SU-DHL-6 (cell line): Measurements from ENCODE around the gene EFEMP1.

ENCODE experiments used
- H2AFZ ChIP-seq: fragments of 200-600 bp; sonication (generic); 2 replicates; pipeline ENCODE4 v1.6.1; 2014; ENCODE audit warnings: low read depth, mild to moderate bottlenecking, moderate library complexity, mixed read lengths, antibody characterized with exemption, low read length; ENCODE audit not compliant: severe bottlenecking
- H3F3A ChIP-seq: fragments of 200-600 bp; shearing (Covaris generic); 2 replicates; pipeline ENCODE4 v1.6.0; 2016; ENCODE audit warnings: antibody characterized with exemption, mild to moderate bottlenecking; ENCODE audit not compliant: insufficient read depth
- H3K27ac ChIP-seq: fragments of 200-600 bp; sonication (generic); 2 replicates; pipeline ENCODE4 v1.5.1; 2016; ENCODE audit warnings: low read depth, mild to moderate bottlenecking, low read length, moderate library complexity, mixed read lengths
- H3K27me3 ChIP-seq: fragments of 200-600 bp; sonication (generic), shearing (Covaris generic); 2 replicates; pipeline ENCODE4 v1.6.0; 2014; ENCODE audit warnings: mild to moderate bottlenecking, low read length
- H3K36me3 ChIP-seq: fragments of 200-600 bp; sonication (generic); 2 replicates; pipeline ENCODE4 v1.6.1; 2014; ENCODE audit warnings: mild to moderate bottlenecking, low read length, mixed read lengths
- H3K4me2 ChIP-seq: fragments of 300-600, 200-600 bp; shearing (Covaris generic), sonication (generic); 2 replicates; pipeline ENCODE4 v1.6.0; 2014; ENCODE audit warnings: low read length, low read depth, mild to moderate bottlenecking; ENCODE audit not compliant: poor library complexity, severe bottlenecking
- H3K4me3 ChIP-seq: fragments of 200-600 bp; sonication (generic); 2 replicates; pipeline ENCODE4 v1.5.1; 2014; ENCODE audit warnings: antibody characterized with exemption, low read length, mild to moderate bottlenecking, mixed read lengths; ENCODE audit not compliant: insufficient read depth, poor library complexity, severe bottlenecking
- H3K79me2 ChIP-seq: fragments of 200-600 bp; sonication (generic); 2 replicates; pipeline ENCODE4 v1.6.1; 2014; ENCODE audit warnings: mild to moderate bottlenecking, low read length, moderate library complexity; ENCODE audit not compliant: insufficient read depth
- H3K9ac ChIP-seq: fragments of 200-600 bp; sonication (generic); 2 replicates; pipeline ENCODE4 v1.7.0; 2014; ENCODE audit warnings: mild to moderate bottlenecking, low read length
- H3K9me2 ChIP-seq: fragments of 200-600 bp; sonication (generic); replicated peaks from 2 replicates; pipeline ENCODE4 v1.6.1; 2014; ENCODE audit warnings: low read length; ENCODE audit not compliant: insufficient read depth
- H3K9me3 ChIP-seq: fragments of 200-600 bp; sonication (generic); 2 replicates; pipeline ENCODE4 v1.6.1; 2014; ENCODE audit warnings: low read length, mixed read lengths; ENCODE audit not compliant: insufficient read depth
- H4K20me1 ChIP-seq: fragments of 200-600 bp; sonication (generic); 2 replicates; pipeline ENCODE4 v1.6.1; 2014; ENCODE audit warnings: low read depth, mild to moderate bottlenecking, antibody characterized with exemption, low read length, moderate library complexity, mixed read lengths
- EZH2phosphoT487 ChIP-seq: fragments of 200-600 bp; sonication (generic), shearing (Covaris generic); conservative IDR thresholded peaks from 2 replicates; pipeline ENCODE4 v1.6.1; 2018; ENCODE audit warnings: mild to moderate bottlenecking, antibody characterized with exemption, low read length, moderate library complexity, mixed read lengths
- TF ChIP-seq, protein P1 (sequence below): fragments of 200-600 bp; sonication (generic); IDR thresholded peaks from one replicate; pipeline ENCODE4 v1.5.1; 2017; ENCODE audit warnings: antibody characterized with exemption, mild to moderate bottlenecking, low read length, moderate library complexity; ENCODE audit not compliant: insufficient read depth, poor library complexity, severe bottlenecking

EFEMP1 gene

DNA sequence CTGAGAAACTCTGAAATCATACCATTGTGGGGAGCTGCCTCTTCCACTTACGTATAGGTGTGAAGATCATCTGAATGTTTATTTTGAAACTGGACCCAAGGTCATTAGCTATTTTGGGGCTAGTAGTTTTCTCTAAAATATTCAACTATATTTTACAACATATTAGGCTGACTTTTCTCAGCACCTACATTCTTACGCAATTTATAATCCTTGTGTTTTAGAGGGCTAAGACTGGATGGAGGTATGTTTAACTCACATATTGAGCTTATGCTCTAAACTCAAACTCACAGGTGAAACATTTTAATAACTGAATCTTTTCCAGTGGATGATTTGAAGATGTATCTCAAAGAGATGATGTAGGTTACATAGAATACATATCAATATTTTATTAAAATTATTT, 49.2 kb downstream of the EFEMP1 start:
- H4K20me1 ChIP-seq = no peaks in the 10 kb centered on the region
- no peak overlapping the region for H3K9ac ChIP-seq
- no peak overlapping the region for H3K4me2 ChIP-seq
- TF ChIP-seq, protein P1, sequence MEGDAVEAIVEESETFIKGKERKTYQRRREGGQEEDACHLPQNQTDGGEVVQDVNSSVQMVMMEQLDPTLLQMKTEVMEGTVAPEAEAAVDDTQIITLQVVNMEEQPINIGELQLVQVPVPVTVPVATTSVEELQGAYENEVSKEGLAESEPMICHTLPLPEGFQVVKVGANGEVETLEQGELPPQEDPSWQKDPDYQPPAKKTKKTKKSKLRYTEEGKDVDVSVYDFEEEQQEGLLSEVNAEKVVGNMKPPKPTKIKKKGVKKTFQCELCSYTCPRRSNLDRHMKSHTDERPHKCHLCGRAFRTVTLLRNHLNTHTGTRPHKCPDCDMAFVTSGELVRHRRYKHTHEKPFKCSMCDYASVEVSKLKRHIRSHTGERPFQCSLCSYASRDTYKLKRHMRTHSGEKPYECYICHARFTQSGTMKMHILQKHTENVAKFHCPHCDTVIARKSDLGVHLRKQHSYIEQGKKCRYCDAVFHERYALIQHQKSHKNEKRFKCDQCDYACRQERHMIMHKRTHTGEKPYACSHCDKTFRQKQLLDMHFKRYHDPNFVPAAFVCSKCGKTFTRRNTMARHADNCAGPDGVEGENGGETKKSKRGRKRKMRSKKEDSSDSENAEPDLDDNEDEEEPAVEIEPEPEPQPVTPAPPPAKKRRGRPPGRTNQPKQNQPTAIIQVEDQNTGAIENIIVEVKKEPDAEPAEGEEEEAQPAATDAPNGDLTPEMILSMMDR = no peak
- no peak for TF ChIP-seq EZH2phosphoT487
- H3F3A ChIP-seq = no peaks in the 10 kb centered on the region
- H3K36me3 ChIP-seq = no peaks in the 10 kb centered on the region
- H3K9me2 ChIP-seq = no peaks in the 10 kb centered on the region
- no peak overlapping the region for H3K27ac ChIP-seq
- no peaks in the 10 kb centered on the region for H3K79me2 ChIP-seq
- H3K27me3 ChIP-seq = no peaks in the 10 kb centered on the region
- no peak overlapping the region for H3K4me3 ChIP-seq
- no peaks in the 10 kb centered on the region for H3K9me3 ChIP-seq
- H2AFZ ChIP-seq = no peak overlapping the region

DNA sequence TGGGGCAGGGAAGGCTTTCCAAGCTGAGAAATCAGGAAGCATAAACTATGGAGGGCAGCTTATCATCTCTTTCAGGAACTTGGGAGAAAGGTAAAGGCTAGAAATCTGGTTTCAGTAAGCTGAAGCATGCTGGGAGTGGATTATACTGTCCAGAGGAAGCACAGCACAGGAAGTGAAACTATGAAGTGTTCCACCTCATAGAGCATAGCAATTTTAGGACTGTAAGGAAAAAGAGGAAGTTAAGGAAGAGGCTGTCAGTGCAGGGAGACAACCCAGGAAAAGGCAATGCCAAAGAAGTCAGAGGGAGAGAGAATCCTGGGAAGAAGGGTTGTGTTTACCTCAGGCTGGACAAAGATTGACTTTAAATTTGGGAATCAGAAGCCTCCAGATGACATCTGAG, 51.9 kb downstream of the EFEMP1 start:
- H3K4me3 ChIP-seq = no peak overlapping the region
- no peaks in the 10 kb centered on the region for H3K79me2 ChIP-seq
- no peaks in the 10 kb centered on the region for H3K9me3 ChIP-seq
- no peaks in the 10 kb centered on the region for H3K27me3 ChIP-seq
- no peaks in the 10 kb centered on the region for H3K36me3 ChIP-seq
- H3K27ac ChIP-seq = no peak overlapping the region
- no peaks in the 10 kb centered on the region for H3K9me2 ChIP-seq
- no peak overlapping the region for H3K4me2 ChIP-seq
- H2AFZ ChIP-seq = no peak overlapping the region
- H3F3A ChIP-seq = no peaks in the 10 kb centered on the region
- no peak overlapping the region for H3K9ac ChIP-seq
- H4K20me1 ChIP-seq = no peaks in the 10 kb centered on the region
- TF ChIP-seq EZH2phosphoT487 = no peak
- TF ChIP-seq, protein P1 = no peak

- no peak overlapping the region for H3K4me2 ChIP-seq
- no peak for TF ChIP-seq EZH2phosphoT487
- TF ChIP-seq, protein P1 = no peak
- H3K9ac ChIP-seq = no peak overlapping the region
- no peaks in the 10 kb centered on the region for H3K9me2 ChIP-seq
- no peak overlapping the region for H3K27ac ChIP-seq
- H3K79me2 ChIP-seq = no peaks in the 10 kb centered on the region
- H3F3A ChIP-seq = no peaks in the 10 kb centered on the region
- no peak overlapping the region for H2AFZ ChIP-seq
- no peaks in the 10 kb centered on the region for H4K20me1 ChIP-seq
- no peaks in the 10 kb centered on the region for H3K9me3 ChIP-seq
- no peak overlapping the region for H3K4me3 ChIP-seq
- H3K36me3 ChIP-seq = no peaks in the 10 kb centered on the region
- no peaks in the 10 kb centered on the region for H3K27me3 ChIP-seq
Measured at GRCh38 chr2:55869637-55870325, 53.8 kb downstream of the EFEMP1 start.
